Measurements from ENCODE around the gene MATK.

MATK gene

DNA sequence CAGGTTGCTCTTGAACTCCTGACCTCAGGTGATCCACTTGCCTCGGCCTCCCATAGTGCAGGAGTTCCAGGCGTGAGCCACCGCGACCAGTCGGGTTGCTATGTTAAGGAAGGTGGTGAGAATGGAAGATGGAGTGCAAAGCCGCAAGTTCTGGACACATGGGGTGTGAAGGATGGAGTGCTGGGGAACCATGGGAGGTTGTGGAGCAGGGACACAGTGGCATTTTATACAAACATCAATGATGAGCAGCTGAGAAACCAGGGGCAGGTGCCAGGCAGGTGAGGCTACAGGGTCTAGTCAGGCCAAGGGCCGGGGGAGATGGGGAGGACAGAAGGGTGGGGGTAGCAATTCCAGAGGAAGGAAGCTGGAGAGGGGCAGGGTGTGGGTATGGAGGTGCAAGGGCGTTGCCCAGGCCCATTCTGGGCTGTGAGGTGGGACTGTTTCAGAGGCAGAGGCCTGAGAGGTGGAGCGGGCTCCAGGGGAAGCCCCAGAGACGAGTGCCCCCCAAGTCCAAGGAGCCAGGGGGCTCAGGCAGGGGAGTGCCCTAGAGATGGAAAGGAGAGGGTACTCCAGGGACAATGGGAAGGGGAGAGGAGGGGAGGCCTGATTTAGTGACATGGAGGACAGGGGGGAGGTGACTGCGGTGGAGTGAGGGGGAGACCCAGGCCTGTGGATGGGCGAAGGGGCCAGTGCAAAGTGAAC is 12.2 kb downstream of the MATK start:
- in situ Hi-C loops (cut with MboI; ENCODE audit: low pct_unique_long_range_greater_than_20kb, low sequenced_read_pairs, unreplicated experiment), result no loop called here
- DNase-seq (ENCODE audit: low spot score), result no peak
- TF ChIP-seq, protein P1, sequence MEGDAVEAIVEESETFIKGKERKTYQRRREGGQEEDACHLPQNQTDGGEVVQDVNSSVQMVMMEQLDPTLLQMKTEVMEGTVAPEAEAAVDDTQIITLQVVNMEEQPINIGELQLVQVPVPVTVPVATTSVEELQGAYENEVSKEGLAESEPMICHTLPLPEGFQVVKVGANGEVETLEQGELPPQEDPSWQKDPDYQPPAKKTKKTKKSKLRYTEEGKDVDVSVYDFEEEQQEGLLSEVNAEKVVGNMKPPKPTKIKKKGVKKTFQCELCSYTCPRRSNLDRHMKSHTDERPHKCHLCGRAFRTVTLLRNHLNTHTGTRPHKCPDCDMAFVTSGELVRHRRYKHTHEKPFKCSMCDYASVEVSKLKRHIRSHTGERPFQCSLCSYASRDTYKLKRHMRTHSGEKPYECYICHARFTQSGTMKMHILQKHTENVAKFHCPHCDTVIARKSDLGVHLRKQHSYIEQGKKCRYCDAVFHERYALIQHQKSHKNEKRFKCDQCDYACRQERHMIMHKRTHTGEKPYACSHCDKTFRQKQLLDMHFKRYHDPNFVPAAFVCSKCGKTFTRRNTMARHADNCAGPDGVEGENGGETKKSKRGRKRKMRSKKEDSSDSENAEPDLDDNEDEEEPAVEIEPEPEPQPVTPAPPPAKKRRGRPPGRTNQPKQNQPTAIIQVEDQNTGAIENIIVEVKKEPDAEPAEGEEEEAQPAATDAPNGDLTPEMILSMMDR (IDR thresholded peaks at IDR 0.05; ENCODE audit: extremely low read depth, insufficient read depth, missing control alignments), result no peak

DNA sequence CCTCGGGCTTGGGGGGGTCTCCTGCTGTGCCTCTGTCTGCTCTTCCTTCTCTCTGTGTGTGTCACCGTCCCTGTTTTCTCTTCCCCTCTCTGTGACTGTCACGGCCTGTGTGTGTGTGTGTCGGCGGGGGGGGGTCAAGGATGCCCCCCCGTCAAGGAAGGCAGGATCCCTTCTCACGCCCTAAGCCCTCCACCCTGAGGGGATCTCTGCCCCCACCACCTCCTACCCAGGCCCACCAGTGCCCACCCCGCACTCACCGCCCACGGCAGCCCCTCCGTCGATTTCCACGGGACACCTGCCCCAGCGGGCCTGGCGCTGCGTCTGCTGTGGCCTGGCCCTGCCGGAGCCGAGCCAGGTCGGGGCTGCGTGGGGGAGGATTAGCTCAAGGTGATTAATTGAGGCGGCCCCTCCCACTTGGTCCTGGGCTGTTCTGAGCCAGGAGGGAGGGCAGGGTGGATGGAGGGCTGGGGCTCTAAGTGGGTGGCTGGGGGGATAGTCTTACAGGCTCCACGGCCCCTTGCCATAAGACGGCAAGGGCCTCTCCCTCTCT is 14.2 kb downstream of the MATK start, which contains the start of gene RAX2:
Gene RAX2, minus strand, starts transcription at position 323 of the 550 bp plus-strand sequence. CDS start 486 bp downstream, outside the sequence.
- in situ Hi-C loops (cut with MboI; ENCODE audit: low pct_unique_long_range_greater_than_20kb, low sequenced_read_pairs, unreplicated experiment), result no loop called here
- no peak for DNase-seq (ENCODE audit: low spot score)

DNA sequence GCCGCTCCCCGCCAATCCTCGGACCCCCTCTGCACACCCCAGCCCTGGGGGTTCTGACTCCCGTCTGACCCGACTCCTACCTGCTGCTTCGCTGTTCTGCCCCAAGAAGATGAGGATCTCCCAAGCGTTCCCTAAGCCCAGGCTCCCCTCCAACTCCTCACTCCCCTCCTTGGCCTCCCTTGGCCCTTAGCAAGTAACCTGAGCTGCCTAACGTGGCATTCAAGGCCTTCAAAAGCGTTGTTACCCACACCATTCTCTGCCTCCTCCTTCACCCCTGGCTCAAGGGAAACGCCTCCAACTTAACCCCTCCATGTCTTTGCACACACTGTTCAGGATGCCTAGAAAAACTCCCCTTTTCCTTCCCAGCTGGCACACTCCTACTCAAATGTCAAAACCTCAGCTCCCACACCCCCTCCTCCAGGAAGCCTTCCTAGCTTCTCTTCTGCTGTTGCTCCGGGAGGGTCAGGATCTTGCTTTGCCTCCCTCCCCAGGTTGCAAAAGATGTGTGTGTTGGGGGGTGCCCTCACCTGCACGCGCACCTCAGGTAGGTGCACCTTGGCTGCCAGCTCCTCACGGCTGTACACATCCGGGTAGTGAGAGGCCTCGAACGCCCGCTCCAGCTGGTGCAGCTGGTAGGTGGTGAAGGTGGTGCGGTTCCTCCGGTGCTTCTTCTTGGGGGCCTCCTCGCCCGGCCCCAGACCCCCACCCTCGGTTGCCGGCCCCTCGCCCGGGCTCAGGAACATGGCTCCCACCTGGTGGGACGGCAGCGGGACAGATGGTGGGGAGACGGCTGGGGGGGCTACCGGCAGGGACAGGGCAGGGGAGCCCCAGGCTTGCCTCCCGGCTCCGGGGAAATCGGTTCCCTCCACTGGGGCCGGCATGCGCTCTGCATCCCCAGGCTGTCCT is 14.9 kb downstream of the MATK start:
- TF ChIP-seq, protein P1 (IDR thresholded peaks at IDR 0.05; ENCODE audit: extremely low read depth, insufficient read depth, missing control alignments), result no peak
- in situ Hi-C loops (cut with MboI; ENCODE audit: low pct_unique_long_range_greater_than_20kb, low sequenced_read_pairs, unreplicated experiment), result no loop called here
- DNase-seq (ENCODE audit: low spot score), result no peak

More for the DNA sequence above, 14.2 kb downstream of the MATK start, which contains the start of gene RAX2:
- TF ChIP-seq, protein P1 (IDR thresholded peaks at IDR 0.05; ENCODE audit: extremely low read depth, insufficient read depth, missing control alignments), result no peak

DNA sequence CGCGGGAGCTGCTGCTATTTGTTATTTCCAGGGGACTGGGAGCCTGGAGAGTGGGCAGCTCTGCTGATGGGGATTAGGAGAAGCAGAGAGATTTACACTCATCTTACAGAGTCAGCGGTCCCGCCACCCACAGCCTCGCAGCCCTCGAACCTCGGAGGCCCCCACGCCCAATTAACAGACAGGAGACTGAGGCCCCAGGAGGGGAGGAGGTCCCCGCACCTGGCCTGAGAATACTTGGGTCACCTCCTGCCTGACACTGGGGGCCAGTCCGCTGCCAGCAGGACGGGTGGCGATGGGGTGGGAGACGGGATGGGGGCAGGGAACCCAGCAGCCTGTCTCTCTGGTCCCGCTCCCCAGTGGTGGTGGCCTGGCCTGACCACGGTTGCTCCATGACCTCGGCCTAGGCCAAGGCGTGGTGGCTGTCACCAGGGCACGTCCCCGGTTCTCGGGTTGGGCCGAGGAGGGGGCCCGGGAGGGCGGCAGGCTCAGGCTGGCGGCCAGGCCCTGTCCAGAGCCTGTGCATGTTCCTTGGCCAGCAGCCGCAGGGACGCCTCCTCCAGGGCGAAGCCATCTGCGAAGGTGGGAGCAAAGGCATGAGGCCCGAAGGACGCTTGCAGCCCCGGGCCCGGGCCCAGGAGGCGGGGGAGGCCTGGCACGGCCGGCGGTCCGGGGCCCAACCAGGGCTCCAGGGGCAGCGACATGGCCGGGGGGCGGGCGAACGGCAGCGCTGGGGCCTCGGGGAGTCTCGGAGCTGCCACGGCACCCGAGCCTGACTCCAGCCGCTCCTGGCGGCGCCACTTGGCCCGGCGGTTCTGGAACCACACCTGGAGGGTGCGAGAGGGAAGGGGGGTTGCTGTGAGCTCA is 15.8 kb downstream of the MATK start:
- DNase-seq (ENCODE audit: low spot score), result no peak
- in situ Hi-C loops (cut with MboI; ENCODE audit: low pct_unique_long_range_greater_than_20kb, low sequenced_read_pairs, unreplicated experiment), result no loop called here
- TF ChIP-seq, protein P1 (IDR thresholded peaks at IDR 0.05; ENCODE audit: extremely low read depth, insufficient read depth, missing control alignments), result no peak

DNA sequence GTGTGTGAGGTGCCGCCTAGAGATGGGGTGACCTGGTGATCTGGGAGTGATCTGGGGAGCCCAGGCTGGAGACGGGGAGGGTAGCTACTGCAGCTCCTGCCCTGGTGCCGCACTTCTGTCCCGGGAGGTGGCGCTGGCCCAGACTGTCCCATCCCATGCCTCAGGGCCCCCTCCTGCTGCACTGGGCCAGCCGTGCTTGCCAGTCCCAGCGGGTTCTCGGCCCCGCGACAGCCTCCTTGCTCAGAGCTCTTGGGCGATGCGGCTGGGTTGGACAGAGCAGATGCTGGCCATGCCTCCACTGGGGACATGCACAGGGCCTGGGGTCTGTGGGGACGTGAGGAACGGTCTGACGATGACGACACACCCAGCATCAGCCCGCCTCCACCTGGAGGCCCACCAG is 16.7 kb downstream of the MATK start:
- TF ChIP-seq, protein P1 (IDR thresholded peaks at IDR 0.05; ENCODE audit: extremely low read depth, insufficient read depth, missing control alignments), result no peak
- no peak for DNase-seq (ENCODE audit: low spot score)
- in situ Hi-C loops (cut with MboI; ENCODE audit: low pct_unique_long_range_greater_than_20kb, low sequenced_read_pairs, unreplicated experiment), result no loop called here

DNA sequence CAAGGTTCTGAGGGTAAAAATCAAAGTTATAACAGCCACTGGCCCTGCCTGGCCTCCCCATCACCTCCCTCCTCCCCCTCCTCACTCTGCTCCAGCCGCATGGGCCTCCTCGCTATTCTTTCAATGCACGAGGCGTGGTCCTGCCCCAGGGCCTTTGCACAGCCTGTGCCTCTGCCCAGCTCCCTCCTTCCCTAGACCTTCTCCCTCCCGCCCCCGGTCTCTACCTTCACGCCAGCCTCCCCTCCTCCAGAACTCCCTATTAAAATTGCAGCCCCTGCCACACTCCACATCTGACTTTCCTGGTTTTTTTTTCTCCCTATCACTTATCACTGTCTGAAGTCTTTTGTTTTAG is 17.5 kb downstream of the MATK start:
- in situ Hi-C loops (cut with MboI; ENCODE audit: low pct_unique_long_range_greater_than_20kb, low sequenced_read_pairs, unreplicated experiment), result no loop called here
- TF ChIP-seq, protein P1 (IDR thresholded peaks at IDR 0.05; ENCODE audit: extremely low read depth, insufficient read depth, missing control alignments), result no peak

More for the DNA sequence above, 17.5 kb downstream of the MATK start:
- no peak for DNase-seq (ENCODE audit: low spot score)

Data from GM13977 (cell line).